Stimulated activated CD8-positive, alpha-beta memory T cell treated with anti-CD3 and anti-CD28 coated beads, Interleukin-7, amount 100 ng/mL, for 24 hours (primary cell): ENCODE measurements around the gene ACAP2.
"Not testable (repeated sequence)": the region's sequence is repeated elsewhere in the genome, so short reads cannot be mapped to it uniquely, and the experiment has no call there.

Source experiments
- DNase-seq: peaks from one replicate; pipeline ENCODE4 v3.0.0-alpha.2; 2020; ENCODE audit warnings: low read depth

The ACAP2 gene

DNA sequence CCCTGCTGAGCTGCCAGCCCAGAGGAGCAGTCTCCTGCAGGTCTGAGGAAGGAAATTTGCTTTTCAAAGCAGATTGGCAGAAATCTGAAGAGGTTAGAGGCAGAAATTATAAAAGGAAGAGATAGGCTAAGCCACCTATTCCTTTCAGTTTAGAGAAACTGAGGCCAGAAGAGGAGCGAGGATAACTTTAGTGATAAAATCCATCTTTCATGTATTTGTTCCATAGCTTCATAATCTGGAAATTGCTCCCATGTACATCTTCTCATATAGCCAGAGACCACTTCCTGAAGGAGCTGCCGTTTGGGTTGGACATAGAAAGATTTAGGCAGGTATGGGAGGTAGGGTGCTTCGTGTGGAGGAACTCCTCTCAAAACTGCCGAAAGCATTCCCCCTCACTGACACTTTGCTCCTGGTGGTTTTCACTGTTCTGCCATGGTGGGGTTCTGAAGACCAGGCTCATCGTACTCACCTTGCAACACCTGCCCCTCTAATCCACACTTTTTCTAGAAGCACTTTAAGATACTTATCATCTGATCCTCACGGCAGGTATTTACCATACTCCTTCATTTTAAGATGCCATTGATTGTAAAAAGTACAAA lies 670 bp upstream of the ACAP2 start:
- DNase-seq: no peak

DNA sequence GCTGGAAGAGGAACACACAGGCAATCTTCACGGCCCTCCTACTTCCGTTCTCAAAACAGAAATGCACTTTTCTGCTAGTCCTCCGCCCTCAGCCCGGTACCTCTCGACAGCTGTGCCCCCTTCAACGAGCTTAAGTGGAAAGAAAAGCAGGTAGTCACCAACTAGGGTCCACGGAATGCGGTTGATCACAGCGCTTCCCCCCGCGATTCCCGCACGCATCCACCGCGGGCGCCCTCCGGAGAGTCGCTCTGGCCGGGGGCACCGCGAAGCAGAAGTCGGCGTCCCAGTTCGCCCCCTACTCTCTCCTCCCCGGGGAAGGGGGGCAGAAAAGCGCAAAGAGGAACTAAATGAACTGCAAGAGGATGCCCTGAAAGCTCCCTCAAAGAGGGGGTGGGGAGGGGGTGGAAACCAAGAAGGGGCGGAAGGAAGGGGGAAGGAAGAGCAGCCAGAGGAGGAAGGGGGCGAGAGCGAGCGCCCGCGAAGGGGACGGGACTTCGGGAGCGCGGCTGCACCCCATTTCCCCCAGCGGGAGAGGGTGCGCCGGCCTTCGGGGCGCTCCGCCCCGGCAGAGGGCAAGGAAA lies 738 bp downstream of the ACAP2 start:
- peak; percentile 12 for DNase-seq

DNA sequence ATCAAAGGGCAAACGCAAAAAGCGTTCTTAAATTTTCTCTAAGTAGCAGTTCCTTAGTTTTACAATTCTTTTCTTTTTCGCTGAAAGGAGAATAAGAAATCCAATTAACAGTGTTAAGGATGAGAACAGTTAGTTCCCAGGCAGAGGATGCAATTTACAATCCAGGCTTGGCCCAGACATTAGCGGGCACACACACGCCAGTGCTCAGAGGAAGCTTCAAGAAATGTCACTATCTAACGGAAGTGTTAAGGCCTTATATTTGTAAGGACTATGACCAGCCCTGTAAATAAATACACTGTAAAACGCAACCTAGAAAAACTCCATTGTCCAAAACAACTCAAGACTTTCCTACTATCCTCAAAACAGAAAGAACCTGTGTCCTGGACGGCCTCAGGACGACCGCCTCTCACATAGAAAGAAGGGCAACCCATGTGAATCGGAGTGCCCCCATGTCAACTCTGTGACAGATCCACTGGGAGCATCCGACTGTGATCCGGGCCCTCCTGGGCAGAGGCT lies 1.3 kb downstream of the ACAP2 start:
- DNase-seq: no peak

DNA sequence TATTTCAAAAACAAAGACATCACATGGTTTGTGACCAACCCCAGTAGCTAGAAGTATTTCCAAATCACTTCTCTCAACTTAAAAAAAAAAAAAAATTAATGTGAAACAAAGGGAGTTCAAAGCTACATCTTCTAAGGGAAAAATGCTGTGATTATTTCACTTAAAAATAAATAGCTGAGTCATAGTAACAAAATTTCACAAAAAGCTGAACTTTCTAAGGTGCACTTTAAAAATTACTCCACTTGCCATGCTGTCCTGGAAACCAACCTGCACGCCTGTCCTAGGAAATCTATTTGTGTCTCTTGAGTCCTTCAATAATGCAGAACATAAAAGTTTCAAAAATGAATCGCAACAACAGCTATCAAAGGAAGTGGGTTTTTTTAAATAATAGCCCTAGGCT lies 1.8 kb downstream of the ACAP2 start:
- no peak for DNase-seq

DNA sequence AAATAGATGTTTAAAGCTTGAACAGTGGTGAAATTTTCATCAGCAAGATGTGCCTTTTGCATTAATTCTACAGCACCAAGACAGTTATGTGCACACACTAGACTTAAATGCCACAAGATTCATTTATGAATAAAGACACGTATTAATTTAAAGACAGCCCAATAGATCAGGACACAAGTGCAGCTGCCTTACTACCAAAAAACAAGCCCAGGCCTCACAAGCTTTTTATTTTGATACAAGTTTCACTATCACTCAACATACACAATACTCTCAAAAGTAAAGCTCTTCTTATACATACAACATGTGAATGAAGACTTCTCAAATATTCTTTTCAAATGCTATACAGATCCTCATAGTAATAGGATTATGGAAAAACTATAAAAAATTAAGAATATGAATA lies 2.4 kb downstream of the ACAP2 start:
- DNase-seq: no peak

DNA sequence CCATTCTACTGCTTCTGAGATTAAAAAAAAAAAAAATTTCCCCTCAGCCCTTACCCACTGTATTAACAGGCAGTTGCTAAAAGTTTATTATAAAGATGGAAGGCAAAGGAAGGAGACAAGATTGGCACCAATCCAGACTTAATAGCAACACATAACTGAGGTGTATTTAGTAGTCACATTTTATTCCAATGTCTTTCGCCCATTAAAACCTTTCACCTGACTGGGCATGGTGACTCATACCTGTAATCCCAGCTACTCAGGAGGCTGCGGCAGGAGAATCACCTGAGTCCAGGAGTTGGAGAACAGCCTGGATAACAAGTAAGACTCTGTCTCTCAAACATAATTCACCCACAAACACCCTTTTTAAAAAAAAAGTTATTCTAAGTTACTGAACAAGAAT lies 4.4 kb downstream of the ACAP2 start:
- DNase-seq: no peak

DNA sequence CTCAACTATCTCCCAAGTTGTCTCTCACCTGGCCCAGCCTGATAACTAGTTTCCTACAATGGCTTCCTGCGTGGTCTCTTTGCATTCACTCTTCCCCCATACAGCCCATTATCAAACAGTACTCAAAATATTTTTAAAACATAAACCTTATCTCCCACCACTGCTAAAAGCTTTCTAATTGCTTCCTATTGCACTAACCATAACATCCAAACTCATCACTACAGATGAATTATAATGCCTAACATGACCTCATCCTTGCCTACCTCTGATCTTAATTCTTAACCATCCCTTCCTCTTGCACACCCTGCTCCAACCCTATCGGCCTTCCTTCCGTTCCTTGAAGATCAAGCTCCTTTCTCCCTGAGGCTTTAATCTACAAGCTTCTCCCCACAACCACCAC lies 17.0 kb downstream of the ACAP2 start:
- DNase-seq: no peak

DNA sequence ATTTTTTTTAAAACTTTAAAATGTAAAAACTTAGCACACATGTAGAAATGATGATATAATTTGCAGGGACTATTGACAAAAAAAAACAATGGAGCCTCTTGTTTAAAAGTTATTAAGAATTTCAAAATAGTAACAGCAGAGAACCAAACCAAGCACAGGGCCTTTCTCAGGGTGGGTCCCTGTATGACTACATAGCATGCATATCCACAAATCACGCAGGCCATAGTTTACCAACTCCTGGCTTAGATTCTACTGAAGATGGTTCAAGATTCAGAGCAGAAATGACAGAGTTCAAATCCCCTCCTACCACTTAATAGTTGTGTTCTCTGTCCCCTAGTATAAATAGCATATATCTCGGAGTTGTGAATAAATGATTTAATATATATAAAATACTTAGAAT lies 19.0 kb downstream of the ACAP2 start:
- DNase-seq: no peak

DNA sequence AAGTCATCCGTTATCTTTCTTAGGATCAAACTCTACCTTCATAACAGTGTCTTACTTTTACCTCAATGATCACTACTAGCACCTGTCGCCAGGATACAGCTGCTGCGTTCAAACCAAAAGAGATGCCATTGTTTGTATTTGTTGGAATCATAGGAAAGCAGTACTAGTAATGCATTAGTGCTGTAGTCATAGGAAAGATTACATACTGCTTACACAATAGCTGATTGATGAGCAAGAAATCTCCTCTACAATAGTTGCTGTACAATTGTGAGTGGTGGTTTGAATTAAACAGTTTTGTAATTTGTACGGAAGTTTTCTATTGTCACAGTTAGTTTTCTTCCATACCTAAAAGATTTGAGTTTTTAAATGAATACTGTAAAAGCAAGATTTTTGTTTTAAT lies 21.4 kb downstream of the ACAP2 start:
- no peak for DNase-seq

DNA sequence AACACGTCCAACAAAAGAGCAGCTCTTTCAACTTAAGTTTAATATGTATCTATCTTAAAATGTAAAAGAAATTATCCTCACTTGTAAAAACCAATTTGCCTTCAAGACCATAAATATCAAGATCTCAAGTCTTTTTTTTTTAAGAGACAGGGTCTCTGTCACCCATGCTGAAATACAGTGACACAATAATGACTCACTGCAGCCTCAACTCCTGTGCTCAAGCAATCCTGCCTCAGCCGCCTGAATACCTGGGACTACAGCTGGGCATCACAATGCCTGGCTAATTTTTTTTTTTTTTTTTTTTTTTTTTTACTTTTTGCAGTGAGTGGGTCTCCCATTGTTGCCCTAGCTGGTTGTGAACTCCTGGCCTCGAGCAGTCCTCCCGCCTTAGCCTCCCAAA lies 26.0 kb downstream of the ACAP2 start:
- DNase-seq: no peak

DNA sequence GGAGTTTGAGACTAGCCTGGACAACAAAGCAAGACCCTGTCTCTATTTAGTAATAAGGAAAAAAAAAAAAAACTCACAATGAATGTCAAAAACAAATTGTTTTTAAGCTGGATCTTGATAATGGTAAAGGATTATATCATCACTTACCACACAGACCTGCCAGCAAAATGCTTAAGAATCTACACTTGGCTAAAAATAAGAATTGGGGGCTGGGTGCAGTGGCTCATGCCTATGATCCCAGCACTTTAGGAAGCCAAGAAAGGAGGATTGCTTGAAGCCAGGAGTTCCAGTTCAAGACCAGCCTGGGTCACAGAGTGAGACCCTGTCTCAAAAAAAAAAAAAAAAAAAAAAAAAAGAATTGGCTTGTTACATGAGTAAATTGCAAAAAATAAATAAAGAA lies 31.0 kb downstream of the ACAP2 start:
- DNase-seq: no peak

DNA sequence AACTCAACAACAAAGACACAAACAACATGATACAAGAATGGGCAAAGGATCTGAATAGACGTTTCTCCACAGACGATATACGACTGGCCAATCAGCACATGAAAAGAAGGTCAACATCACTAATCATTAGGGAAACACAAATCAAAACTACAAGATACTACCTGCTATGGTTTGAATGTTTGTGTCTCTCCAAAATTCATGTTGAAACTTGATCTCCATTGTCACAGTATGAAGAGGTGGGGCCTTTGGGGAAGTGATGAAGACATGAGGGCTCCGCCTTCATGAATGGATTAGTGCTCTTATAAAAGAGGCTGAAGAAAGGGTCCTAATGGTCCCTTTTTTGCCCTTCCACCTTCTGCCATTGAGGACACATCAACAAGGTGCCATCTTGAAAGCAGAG lies 32.3 kb downstream of the ACAP2 start:
- no peak for DNase-seq

DNA sequence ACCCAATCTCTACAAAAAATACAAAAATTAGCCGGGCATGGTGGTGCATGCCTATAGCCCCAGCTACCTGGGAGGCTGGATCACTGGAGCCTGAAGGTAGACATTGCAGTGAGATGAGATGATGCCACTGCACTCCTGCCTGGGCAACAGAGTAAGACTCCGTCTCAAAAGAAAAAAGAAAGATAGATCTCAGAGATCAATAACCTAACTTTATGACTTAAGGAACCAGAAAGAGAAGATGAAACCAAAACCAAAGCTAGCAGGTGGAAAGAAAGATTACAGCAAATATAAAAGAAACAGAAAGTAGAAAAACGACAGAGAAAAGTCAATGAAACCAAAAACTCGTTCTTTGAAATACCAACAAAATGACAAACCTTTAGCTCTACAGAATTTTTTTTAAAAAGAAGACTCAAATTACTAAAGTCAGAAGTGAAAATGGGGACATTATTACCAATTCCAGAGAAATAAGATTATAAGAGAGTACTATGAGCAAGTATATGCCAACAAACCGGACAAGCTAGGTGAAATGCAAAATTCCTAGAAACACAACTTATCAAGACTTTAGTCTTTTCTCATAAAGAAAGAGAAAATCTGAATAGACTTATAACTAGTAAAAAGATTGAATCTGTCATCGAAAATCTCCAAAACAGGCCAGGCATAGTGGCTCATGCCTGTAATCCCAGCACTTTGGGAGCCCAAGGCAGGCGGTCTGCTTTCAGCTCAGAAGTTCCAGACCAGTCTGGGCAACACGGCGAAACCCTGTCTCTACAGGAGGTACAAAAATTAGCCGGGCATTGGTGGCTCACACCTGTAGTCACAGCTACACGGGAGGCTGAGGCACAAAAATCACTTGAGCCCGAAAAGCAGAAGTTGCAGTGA lies 35.0 kb downstream of the ACAP2 start:
- no peak for DNase-seq

DNA sequence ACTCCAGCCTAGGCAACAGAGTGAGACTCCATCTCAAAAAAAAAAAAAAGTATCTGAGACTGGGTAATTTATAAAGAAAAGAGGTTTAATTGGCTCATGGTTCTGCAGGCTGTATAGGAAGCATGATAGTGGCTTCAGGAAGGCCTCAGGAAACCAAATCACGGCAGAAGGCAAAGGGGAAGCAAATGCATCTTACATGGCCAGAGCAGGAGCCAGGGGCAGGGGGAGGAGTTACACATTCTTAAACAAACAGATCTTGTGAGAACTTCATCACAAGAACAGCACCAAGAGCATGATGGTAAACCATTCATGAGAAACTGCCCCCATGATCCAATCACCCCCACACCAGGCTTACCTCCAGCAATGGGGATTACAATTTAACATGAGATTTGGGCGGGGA lies 37.2 kb downstream of the ACAP2 start:
- no peak for DNase-seq

DNA sequence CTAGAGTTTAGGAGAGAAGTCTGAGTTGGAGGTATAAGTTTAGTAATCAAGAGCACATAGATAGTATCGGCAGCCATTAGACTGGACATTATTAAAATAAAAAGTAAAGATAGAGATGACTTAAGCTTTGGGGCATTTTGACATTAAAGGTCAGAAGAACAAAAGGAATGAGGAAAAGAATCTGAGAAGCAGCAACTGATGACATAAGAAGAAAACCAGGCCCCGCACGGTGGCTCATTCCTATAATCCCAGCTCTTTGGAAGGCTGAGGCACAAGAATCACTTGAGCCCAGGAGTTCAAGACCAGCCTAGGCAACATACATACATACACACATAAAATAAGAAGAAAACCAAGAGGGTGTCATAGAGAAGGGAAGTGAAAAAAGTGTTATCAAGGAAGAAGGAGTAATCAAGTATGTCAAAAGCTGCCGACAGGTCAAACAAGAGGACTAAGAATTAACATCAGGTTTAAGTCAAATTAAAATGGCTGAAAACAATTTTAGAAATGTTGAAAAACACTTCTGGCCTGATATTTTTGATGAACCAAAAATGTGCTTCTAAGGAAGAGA lies 38.9 kb downstream of the ACAP2 start:
- no peak for DNase-seq

DNA sequence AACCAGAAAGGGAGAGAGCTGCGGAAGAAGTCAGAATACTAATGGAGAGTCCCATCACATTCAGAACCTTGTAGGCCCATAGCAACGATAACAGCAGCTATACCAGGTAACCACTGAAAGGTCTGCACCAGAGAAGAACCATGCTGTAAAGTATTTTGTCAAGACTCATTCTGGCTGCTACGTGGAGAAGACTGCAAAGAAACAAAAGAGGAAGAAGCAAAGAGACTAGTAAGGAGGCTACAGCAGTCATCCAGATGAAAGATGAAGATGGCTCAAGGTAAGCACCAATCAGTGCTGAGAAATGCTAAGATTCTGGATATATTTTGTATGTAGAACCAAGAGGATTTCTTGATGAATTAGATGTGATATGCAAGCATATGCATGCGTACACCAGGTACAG lies 39.6 kb downstream of the ACAP2 start:
- DNase-seq: no peak

DNA sequence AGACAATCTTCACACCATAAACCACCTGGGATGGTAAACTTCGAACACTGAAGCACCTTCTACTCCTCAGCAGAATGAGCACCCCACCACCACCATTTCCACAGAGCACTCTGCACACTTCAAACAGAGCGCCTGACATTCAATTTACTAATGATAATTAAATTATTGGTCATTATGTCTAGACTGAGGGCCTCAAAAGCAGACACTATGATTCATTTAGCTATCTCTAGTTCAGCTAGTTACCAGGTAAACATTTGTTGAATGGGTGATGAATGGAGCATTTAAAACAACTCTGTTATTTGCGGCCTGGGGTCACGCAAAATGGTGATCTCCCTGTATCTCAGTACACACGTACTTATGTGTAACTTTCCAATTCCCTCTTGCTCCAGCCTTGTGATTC lies 40.9 kb downstream of the ACAP2 start:
- DNase-seq: no peak

DNA sequence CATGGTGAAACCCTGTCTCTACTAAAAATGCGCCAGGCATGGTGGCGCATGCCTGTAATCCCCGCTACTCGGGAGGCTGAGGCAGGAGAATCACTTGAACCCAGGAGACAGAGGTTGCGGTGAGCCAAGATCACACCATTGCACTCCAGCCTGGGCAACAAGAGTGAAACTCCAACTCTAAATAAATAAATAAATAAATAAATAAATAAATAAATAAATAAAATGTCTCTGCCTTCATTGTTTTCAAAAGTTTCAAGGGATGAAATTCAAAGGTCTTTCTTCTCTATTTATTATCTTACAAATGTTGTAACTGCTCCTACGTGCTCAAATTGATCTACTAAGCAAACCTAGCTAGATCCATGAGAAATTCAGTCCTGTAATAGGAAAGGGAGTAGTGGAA lies 44.4 kb downstream of the ACAP2 start:
- DNase-seq: not testable (repeated sequence)

DNA sequence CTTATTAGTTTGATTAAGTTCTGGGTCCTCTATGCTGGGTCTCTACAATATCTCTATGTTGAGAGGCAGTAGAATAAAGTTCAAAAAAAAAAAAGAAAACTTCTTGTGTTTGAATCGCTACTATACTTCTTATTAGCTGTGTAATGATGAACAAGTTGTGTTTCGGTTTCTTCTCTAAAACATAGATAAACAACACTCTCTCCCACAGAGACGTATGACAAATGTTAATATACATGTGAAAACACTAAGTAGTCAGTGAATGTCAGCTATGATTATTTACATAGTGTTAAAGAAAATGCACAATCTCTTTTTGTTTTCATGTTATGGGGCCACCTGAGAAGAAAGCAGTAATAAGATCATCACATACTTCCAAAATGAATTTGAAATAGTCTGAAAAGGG lies 45.3 kb downstream of the ACAP2 start:
- no peak for DNase-seq

DNA sequence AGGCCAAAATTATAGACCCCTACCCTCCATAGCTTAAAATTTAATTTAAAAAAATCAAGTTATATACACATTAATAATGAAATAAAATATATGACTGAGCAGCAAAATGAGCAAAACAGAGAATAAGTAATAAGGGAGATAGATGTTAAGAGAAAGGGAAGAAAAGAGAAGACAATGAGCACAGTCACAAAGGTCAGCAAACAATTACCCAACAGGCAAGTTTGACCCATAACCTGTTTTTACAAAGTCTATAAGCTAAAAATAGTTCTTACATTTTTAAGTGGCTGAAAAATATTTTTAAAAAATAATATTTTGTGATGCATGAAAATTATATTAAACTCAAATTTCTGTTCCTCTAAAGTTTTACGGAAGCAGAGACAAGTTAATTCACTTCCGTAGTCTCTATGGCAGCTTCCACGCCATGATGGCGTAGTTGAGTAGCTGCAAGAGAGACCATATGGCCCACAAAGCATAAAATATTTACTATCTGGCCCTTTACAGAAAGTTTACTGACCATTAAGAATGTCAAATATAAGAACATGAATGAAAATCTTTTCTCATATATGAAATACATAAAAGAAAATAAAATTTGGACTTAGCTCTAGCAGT lies 47.5 kb downstream of the ACAP2 start:
- no peak for DNase-seq

DNA sequence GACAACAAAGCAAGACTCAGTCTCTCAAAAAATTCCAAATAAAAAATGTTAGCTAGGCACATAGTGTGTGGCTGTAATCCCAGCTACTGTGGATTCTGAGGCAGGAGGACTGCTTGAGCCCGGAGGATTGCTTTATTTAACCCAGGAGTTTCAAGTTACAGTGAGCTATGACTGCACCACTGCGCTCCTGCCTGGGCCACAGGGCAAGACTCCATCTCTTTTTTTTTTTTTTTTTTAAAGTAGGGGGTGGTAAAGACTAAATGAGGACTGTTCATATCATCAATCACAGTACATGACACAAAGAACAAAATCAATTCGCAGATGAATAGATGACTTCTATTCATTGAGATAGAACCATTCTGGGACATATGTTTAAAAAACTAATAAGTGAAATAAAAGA lies 48.1 kb downstream of the ACAP2 start:
- no peak for DNase-seq

DNA sequence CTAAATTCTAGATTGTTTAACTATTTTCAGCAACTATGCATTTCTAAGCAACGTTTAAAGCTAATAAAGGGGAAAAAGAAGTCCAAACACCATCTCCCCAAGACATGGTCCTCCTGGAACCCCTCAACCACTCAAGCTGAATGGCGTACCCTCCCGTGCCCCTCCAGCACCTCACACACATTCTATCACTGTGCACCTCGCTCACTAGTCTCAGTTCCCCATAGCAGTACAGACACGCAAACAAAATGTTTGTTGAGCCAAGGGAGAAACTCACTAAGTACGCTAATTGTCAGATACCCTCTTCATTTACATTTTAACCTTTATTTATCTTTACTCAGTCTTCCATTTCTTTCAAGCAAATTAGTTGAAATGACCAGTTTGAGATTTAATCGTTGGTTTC lies 48.8 kb downstream of the ACAP2 start:
- DNase-seq: no peak

DNA sequence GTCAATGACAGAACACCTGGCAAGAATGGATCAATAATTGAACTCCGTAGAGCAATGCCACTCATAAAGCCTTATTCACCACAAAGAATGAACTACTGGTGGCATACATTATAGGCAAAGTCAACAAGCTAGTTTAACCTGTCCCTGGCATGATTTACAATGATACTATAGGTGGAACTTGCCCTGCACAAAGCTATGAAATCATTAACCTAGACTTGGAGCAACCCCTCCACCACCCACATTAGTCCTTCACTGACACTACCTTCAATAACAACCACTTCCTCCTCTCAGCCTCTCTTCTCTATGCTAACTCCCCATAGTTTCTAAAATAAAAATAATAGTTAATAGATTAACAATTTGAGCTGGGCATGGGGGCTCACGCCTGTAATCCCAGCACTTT lies 54.4 kb downstream of the ACAP2 start:
- no peak for DNase-seq
